ENCODE measurements around the gene ELMO1.

ELMO1 gene, protein sequence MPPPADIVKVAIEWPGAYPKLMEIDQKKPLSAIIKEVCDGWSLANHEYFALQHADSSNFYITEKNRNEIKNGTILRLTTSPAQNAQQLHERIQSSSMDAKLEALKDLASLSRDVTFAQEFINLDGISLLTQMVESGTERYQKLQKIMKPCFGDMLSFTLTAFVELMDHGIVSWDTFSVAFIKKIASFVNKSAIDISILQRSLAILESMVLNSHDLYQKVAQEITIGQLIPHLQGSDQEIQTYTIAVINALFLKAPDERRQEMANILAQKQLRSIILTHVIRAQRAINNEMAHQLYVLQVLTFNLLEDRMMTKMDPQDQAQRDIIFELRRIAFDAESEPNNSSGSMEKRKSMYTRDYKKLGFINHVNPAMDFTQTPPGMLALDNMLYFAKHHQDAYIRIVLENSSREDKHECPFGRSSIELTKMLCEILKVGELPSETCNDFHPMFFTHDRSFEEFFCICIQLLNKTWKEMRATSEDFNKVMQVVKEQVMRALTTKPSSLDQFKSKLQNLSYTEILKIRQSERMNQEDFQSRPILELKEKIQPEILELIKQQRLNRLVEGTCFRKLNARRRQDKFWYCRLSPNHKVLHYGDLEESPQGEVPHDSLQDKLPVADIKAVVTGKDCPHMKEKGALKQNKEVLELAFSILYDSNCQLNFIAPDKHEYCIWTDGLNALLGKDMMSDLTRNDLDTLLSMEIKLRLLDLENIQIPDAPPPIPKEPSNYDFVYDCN

DNA sequence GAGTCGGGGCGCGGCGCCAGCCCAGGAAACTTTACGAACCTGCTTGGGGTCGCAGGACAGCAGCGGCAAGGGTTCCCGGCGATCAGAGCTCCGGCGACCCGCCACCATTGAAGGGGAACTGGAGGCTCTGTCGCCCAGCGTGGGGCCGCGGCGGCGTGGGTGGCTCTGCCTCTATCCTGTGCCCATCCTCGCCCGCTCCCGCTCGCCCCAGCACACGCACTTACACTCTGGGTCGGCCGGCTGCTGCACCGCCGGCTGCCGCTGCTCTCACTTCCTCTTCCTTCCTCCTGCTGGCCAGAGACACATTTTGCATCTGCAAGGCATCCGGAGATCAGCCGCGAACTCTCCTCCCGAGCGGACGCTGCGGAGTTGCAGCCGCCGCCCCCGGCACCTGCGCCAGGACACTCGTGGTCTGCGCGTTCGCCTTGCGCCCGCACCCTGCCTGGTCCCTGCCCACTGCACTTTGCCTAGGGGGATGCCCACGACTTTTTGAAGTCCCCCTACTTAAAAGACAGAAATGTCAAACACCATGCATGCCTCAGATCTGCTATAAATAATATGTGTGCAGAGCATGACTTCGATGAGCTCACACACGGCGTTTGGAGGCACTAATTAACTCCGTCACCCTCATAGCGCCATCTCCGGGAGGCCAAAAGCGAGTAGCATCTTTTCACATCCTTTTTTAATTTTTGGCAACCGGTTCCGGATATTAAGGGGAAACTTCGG lies at the start of gene ELMO1:
Gene ELMO1 (minus strand): TSS at position 229 of the 726 bp plus-strand sequence. CDS start 106,174 bp downstream, outside the sequence.
- peak; percentile 85 for DNase-seq (ENCODE audit: low spot score)

DNA sequence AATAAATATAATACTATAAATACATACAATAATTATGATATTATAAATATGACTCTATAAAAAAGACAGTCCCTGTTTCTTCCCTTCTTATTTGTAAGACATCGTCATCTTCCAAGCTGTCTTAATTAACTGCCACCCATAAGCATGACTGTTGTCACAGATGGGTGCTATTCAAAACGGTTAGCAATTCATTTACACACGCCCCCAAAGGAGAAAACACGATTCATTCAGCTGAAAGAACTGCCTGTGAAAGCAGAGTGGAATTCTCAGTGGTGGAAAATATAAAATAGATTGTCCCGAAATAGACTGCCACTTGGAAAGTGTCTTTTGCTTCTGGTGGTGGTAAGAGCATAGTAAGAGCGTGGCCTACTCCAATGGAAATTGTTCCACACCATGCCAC lies 48.9 kb upstream of the ELMO1 start:
- peak; percentile 24 for DNase-seq (ENCODE audit: low spot score)

DNA sequence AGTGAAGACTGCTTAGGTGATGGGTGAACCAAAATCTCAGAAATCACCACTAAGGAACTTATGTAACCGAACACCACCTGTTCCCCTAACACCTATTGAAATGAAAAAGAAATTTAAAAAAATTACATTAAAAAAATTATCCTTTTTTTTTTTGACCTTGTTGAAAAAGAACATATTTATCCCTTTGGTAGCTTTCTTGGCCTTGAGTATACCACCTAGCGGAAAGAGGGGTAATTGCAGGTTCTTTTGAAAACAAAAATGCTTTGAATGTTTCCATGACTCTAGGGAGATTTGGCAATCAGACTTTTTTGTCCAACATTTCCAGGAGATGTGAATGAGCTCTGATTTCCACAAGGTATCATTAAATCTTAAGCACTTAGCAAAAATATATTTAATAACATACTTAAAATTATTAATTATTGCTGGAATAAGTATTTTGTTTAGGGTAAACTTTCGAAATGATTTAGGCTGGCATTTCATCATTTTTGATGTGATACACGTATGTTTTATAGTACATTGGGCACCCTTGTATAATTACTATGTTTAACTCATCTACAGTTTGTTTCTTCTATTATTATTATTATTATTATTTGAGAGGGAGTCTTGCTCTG lies 47.0 kb upstream of the ELMO1 start:
- DNase-seq (ENCODE audit: low spot score) = peak; percentile 26

DNA sequence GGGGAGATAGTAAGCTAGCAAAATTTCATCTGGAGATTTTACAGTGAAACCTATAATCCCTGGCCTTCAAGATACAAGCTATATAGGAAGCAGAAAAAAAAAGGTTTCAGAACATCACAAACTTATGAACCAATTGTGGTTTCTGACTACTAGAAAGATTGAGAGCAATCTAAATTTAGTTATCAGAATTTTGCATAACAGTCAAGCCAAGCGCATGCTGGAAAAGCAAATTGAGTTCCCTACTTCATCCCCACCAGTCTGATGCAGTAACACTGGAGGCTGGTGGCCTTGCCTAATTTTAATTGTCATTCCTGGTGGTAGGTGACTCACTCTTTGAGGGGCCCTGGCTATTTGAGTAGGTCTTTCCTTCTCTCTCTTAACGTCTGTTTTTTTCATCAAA lies 46.3 kb upstream of the ELMO1 start:
- no peak for DNase-seq (ENCODE audit: low spot score)

DNA sequence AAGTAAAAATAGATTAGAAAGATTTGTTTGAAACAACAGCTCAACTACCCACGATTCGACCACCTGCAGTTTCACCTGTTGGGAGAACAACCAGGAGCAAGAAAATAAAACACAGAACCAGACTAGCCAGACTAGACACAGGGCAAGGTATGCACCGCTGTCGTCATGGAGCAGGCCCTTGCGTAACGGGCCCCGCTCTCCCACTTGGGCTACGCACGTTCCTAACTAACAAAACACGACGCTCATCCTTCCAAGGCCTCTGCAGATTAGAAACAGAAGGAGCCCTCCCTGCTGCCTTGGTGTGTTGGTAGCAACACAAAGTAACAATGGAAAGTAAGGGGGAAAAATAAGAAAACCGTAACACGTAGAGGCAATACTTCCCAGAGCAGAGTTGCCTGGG lies 45.1 kb upstream of the ELMO1 start:
- no peak for DNase-seq (ENCODE audit: low spot score)

DNA sequence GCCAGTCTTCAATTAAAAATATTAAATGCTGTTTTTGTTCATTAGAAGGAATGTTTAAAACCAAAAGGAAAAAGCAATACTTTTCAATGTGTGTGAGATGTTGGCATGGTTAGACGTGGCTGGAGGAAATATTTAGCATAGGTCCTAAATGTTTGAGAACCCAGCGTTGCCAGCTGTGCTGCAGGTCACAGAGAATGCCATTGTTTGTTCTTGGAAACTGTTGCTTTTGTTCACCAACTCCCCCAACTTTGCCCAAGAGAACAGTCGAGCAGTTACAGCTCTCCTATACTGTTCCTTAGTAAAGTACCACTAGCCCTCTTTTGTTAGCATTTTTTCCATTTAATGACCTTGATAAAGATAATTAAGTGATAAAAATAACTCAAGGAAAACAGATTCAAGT lies 44.5 kb upstream of the ELMO1 start:
- no peak for DNase-seq (ENCODE audit: low spot score)

DNA sequence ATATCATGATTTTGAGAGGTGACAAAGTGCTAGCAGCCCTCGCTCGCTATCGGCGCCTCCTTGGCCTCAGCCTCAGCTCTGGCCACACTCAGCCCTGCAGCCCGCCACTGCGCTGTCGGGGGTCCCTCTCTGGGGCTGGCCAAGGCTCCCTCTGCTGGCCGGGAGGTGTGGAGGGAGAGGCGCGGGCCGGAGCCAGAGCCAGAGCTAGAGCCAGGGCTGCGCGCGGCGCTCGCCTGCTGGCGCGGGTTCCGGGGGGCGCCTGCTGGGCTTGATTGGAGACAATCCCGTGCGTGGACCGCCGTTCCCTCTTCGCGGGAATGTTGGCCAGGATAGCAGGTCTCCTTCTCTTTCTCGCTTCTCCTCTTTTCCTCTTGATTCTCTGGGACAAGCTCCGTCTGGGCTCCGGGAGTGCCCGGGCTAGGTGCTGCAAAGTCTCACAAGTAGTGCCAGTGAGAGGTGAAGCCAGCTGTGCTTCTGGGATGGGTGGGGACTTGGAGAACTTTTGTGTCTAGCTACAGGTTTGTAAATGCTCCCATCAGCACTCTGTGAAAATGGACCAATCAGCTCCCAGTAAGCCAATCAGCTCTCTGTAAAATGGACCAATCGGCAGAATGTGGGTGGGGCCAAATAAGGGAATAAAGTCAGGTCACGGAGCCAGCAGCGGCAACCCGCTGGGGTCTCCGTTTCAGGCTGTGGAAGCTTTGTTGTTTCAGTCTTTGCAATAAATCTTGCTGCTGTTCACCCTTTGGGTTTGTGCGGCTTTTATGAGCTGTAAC lies 43.4 kb upstream of the ELMO1 start:
- DNase-seq (ENCODE audit: low spot score) = no peak

DNA sequence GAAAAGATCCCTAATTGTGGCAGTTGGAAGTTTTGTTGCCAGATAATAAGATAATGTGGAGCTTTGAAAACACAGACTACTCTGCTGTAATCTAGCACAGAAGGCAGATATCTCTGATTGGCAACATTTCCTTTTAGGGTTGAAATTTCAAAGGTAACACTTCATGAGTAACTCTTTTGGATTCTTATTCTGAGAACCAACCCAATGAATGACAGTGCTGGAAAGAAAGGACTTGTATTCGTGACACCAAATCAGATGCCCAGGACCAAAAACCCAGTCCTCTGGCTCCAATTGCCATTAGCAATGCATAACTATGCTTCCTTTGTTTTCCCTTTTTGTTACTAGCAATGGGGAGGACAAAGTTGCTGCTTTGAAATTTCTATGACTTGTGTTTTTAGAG lies 41.0 kb upstream of the ELMO1 start:
- DNase-seq (ENCODE audit: low spot score) = no peak

DNA sequence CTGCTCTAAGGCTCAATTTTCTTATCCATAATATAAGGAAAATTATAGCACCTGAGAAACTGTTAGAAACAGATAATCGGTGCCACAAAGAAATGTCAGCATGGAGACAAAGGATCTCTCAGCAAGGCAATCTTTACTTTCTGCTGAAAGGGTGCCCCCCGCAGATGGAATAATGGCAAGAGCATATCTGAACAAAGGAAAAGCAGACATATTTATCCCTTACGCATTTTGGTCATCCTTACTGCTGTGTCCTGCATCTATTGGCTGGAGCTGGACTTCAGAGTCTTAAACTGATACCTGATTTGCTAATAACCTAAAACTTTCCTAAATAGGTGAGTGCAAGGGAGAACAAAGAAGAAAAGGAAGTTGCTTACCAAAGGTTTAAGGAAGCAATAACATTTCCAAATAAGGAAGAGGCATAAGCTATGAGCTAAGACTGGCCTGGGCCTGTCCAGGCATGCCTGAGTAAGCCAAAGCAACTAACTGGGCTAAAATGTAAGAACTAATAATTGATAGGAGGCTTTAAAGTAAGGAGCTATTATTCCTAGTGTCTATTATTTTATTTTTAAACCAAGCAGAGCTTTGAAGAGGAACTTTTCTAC lies 39.6 kb upstream of the ELMO1 start:
- no peak for DNase-seq (ENCODE audit: low spot score)

DNA sequence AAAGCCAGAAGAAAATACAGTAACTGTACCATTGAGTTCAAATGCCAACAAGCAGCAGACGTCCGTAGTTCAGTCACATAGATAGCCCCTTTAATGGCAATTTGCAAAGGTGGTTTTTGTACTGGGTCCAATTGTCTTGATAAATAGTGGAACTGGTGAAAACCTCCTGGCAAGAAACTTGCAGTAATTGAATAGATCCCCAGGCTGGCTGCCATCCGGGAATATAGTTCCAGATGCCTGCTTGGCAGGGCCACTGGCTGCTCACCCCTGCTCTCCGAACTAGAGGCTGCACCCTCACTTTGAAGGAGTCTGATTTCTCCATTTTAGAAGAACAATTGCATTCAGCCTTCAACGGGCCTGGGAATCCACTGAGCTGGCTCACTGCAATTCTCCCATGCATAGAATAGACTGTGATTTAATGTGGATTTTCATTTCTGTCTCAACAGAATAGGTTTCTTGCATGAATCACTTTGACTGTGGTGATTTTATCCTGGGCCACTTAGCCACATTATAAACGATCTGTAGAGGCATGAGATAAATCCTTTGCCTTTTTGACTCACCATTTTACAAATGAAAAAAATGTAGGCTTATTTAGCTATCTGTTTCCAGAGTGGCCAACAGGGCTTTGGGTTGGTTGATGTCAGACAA lies 35.9 kb upstream of the ELMO1 start:
- no peak for DNase-seq (ENCODE audit: low spot score)

DNA sequence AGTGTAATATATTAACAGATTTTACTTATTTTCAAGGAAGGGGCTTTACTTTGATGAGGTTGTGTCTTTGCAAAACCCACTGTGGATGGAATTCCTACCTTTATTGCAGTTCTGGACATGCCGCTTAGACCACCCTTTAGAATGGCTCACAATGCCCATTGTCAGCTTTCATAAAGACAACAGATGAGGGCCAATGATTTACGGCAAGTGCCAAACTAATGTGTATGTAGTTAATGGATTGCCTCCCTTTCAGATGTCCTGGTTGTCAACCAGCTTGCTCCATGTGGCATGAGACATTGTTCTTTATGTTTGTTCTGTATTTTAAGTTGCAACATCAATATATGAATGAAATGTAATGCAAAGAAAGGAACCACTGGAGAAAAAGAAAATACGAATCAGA lies 35.0 kb upstream of the ELMO1 start:
- DNase-seq (ENCODE audit: low spot score) = no peak

DNA sequence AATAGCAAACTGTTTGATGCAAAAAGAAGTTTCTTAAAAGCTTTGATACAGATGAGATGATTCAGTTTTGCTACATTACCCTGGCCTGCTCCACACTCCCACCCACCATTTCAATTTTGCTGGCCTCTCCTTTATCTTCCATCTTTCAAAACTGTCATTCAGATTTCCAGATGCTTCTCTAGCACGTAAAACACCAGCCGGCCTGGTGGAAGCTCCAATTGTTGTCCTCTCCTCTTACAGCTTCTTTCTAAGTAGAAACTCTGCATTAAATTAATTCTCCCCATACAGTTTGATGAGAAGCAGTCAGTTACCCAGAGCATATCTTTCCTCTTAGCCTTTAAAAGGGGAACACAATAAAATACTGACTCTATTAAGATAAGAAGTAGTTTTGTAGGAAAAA lies 34.3 kb upstream of the ELMO1 start:
- no peak for DNase-seq (ENCODE audit: low spot score)

DNA sequence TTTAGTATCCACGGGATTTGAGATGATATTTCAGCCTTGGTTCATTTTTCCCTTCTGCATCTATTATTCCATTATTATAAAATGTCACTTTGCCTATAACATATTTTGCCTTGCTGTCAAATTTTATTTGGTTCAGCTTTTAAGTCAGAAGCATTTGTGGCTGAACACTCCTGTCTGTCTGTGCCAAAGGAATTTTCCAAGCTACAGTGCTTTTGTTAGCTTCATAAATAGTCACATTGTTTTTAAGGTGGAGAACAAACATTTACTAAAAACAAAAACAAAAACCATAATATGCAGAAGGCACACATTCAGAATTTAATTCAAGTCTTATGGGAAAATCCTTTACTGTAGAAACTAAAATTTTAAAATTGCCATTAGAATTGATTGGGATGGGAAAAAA lies 33.8 kb upstream of the ELMO1 start:
- DNase-seq (ENCODE audit: low spot score) = no peak

DNA sequence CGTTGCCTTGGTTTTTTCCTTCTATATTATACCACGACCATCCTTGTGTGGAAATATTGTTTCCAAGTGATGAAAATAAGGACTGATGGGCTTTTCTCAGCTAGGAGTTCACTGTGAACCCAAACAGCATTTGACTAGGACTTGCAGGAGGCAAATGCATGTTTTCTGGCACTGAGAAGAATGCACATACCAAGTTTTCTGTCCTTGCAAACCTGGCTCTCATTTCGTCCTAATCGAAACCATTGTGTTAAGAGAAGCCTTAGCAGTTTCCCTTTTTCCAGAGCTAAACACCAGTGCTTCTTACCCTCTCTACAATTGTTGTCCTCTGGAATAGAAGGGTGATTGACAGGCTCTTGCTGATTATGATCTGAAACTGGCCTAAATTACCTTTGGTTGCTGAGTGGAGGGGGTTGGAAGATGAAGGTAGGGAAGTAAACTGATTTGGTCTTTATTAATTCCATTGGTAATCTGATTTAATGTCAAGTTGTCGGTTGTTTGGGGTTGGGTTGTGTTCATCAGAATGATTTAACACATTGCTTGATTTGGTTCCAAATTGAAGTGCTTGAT lies 33.1 kb upstream of the ELMO1 start:
- DNase-seq (ENCODE audit: low spot score) = no peak

DNA sequence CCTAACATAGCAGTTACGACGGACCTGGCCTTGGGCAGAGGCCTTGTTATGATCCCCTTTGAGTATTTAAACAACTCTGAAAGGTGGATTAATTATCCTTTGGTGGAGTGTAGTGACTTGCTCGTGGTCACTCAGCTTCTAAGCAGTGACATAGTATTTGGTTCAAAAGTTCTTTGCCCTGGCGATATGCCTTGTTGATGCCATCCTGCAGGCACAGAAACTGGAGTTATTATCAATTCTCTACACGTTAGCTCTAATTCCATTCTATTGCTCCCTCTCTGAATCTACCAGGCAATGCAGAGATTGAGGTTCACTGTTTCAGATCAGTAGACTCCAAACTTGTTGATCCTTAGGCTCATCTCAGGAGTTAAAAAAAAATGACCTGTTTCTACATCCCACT lies 32.5 kb upstream of the ELMO1 start:
- DNase-seq (ENCODE audit: low spot score) = no peak

DNA sequence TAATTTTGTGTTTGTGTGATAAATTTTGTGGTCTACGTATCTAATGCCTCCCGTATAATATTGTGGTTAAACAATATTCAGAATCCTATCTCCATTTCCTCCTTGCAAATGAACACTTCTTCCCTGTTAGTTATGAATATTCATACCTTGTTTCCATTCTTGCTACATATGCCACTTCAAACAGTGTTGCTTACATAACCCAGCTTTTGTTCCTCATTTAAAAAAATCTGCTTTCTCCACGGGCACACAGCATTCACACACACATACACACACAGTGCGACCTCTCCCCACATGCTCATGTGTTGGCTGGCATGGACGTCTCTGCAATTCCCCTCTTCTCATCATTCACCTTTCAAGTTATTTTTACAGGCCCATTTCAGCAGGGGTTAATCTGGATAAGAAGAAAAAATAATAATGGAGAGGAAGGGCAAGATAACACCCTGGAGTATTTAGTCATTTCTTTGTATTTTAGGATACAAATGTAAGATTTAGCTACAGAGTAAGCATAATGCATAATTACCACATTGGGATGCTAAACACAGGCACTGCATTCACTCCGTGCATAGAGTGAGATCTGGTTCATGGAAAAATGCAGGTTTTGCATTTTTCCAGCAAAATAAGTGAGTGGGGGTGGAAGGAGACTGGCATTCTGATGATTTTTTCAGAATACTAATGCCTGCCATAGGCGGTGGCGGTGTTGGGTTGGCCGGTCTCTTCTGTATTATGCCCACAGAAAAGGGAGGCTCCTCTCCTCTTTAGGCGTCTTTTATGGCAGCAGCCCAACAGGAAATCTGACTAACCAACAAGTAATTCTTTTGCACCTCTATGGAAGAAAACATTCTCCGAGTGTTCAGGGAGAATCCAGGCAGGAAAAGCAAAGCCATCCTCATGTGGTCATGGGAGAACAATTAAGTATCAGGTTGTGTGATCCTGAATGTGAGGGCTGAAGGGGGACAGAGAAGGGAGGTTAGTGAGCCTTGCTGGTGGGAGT lies 31.7 kb upstream of the ELMO1 start:
- no peak for DNase-seq (ENCODE audit: low spot score)

DNA sequence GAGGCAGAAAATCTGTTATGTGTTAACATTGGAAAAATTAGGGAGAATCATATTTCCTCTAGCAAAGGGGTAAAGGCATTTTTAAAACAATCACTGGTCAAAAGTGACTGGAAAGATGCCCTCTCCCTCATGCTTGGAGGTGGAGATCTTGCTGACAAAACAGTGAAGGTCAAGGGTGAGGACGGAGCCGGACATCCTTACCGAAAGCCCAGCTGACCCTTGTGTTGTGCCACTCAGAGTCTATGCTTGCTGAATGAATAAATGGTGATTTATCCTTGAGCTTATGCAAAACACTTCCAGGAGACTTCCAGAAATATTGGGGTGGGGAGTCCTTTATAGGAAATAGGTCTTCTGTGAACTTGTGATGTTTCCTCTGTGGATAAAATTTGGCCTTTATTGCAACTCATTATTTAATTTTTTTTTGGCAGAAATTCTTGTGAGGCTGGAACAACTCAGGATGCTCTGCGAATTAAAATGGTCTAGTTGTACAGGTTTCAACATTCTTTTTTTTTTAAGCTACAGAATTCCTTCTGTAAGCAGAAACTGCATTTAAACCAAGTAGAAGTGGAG lies 28.3 kb upstream of the ELMO1 start:
- no peak for DNase-seq (ENCODE audit: low spot score)

DNA sequence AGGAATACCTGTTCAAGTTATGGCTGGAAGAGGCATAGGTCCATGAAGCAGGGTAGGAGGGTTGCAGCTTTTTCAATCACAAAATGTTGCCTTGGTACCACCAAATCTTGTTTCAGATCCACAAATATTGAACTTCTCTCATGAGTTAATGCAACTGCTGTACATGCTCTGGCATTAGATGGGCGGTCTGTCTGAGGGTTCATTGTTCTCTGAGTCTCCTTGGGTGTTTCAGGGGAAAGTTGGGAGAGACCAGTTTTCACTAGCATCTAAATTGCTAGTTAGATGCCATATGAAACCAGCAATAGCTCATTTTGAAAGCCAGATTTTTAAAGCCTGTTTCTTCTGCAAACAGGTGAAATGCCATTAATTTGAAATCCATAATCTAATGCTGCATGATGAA lies 27.8 kb upstream of the ELMO1 start:
- DNase-seq (ENCODE audit: low spot score) = no peak

DNA sequence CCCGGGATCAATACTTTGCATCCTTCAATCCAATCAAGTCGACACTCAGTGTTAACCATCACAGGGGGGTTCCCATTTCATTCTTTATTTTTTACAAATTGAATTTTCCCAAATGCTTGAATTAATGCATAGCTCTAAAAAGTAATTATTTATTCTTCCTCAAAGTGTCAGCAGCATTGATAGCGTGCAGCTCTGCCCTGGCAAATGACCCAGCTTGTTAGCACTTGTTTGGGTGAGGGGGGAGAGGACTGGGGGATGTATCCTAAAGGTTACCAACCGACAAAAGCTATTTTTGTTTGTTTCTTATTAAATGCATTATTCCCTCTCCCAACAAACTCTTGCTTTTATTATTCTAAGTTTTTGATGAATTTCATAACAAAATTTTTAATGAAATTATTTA lies 27.0 kb upstream of the ELMO1 start:
- no peak for DNase-seq (ENCODE audit: low spot score)
